H9 (cell line): ENCODE results near the gene ZNF57. TPM values are rescaled to one million over a fixed set of nuclear protein-coding genes. Genes with fewer than 3 reads are reported as not detected.

Source experiments
- DNase-seq: peaks from one replicate; pipeline ENCODE4 v3.0.0-alpha.2; 2017
- H2AFZ ChIP-seq: one replicate; pipeline ENCODE4 v1.6.1; 2013; ENCODE audit warnings: mild to moderate bottlenecking, low read length, control low read depth, moderate library complexity
- H2AK5ac ChIP-seq: 2 replicates; pipeline ENCODE4 v1.6.1; 2013; ENCODE audit warnings: low read length, control low read depth, mixed read lengths; ENCODE audit not compliant: insufficient read length
- H2BK120ac ChIP-seq: one replicate; pipeline ENCODE4 v1.6.1; 2013; ENCODE audit warnings: low read depth, mild to moderate bottlenecking, low read length, control low read depth, inconsistent platforms; ENCODE audit not compliant: poor library complexity, severe bottlenecking
- H2BK12ac ChIP-seq: 2 replicates; pipeline ENCODE4 v1.6.1; 2013; ENCODE audit warnings: low read length, control low read depth, mixed read lengths, low read depth; ENCODE audit not compliant: insufficient read length
- H2BK15ac ChIP-seq: 2 replicates; pipeline ENCODE4 v1.6.1; 2013; ENCODE audit warnings: low read depth, low read length, control low read depth
- H2BK20ac ChIP-seq: one replicate; pipeline ENCODE4 v1.6.1; 2013; ENCODE audit warnings: low read depth, mild to moderate bottlenecking, low read length, control low read depth, inconsistent platforms; ENCODE audit not compliant: poor library complexity, severe bottlenecking
- H2BK5ac ChIP-seq: 2 replicates; pipeline ENCODE4 v1.6.1; 2013; ENCODE audit warnings: low read length, control low read depth, mixed read lengths; ENCODE audit not compliant: insufficient read length
- H3K14ac ChIP-seq: 2 replicates; pipeline ENCODE4 v1.6.1; 2013; ENCODE audit warnings: low read length, control low read depth; ENCODE audit not compliant: insufficient read depth
- H3K18ac ChIP-seq: 2 replicates; pipeline ENCODE4 v1.6.1; 2013; ENCODE audit warnings: low read depth, mild to moderate bottlenecking, mixed read lengths, low read length, control low read depth; ENCODE audit not compliant: insufficient read length
- H3K23ac ChIP-seq: 2 replicates; pipeline ENCODE4 v1.6.1; 2013; ENCODE audit warnings: low read length, control low read depth, mixed read lengths, low read depth; ENCODE audit not compliant: insufficient read length
- H3K23me2 ChIP-seq: 2 replicates; pipeline ENCODE4 v1.6.1; 2013; ENCODE audit warnings: low read depth, mild to moderate bottlenecking, mixed read lengths, low read length, control low read depth; ENCODE audit not compliant: insufficient read length, poor library complexity, severe bottlenecking
- H3K27ac ChIP-seq: 2 replicates; pipeline ENCODE4 v1.5.1; 2013; ENCODE audit warnings: low read length, control low read depth, mixed read lengths, low read depth; ENCODE audit not compliant: insufficient read length
- H3K27me3 ChIP-seq: 2 replicates; pipeline ENCODE4 v1.6.1; 2013; ENCODE audit warnings: low read length, control low read depth, inconsistent platforms; ENCODE audit not compliant: insufficient read depth
- H3K4ac ChIP-seq: 2 replicates; pipeline ENCODE4 v1.6.1; 2013; ENCODE audit warnings: low read depth, mild to moderate bottlenecking, control low read depth, inconsistent platforms, low read length, moderate library complexity
- H3K4me1 ChIP-seq: 2 replicates; pipeline ENCODE4 v1.6.1; 2013; ENCODE audit warnings: low read length, control low read depth, inconsistent platforms; ENCODE audit not compliant: insufficient read depth
- H3K4me2 ChIP-seq: 2 replicates; pipeline ENCODE4 v1.6.1; 2013; ENCODE audit warnings: low read length, control low read depth, mixed read lengths; ENCODE audit not compliant: insufficient read length, insufficient read depth
- H3K56ac ChIP-seq: 2 replicates; pipeline ENCODE4 v1.6.1; 2013; ENCODE audit warnings: low read depth, mild to moderate bottlenecking, mixed read lengths, low read length, control low read depth; ENCODE audit not compliant: insufficient read length
- H3K79me1 ChIP-seq: 2 replicates; pipeline ENCODE4 v1.6.1; 2013; ENCODE audit warnings: low read depth, mild to moderate bottlenecking, moderate library complexity, low read length, control low read depth, inconsistent platforms; ENCODE audit not compliant: insufficient read depth, poor library complexity, severe bottlenecking
- H3K79me2 ChIP-seq: 2 replicates; pipeline ENCODE4 v1.6.1; 2013; ENCODE audit warnings: low read length, control low read depth, inconsistent platforms; ENCODE audit not compliant: insufficient read depth
- H3K9ac ChIP-seq: 2 replicates; pipeline ENCODE4 v1.6.1; 2013; ENCODE audit warnings: low read length, control low read depth, mixed read lengths; ENCODE audit not compliant: insufficient read length; ENCODE audit errors: extremely low read depth
- H3K9me3 ChIP-seq: one replicate; pipeline ENCODE4 v1.6.1; 2013; ENCODE audit warnings: low read depth, low read length, inconsistent platforms; ENCODE audit not compliant: control insufficient read depth
- H3T11ph ChIP-seq: one replicate; pipeline ENCODE4 v1.6.1; 2013; ENCODE audit warnings: mild to moderate bottlenecking, low read length, control low read depth, inconsistent platforms
- H4K20me1 ChIP-seq: one replicate; pipeline ENCODE4 v1.6.1; 2013; ENCODE audit not compliant: control insufficient read depth, insufficient read length, insufficient read depth
- H4K5ac ChIP-seq: 2 replicates; pipeline ENCODE4 v1.6.1; 2013; ENCODE audit warnings: low read depth, mild to moderate bottlenecking, mixed read lengths, low read length, control low read depth; ENCODE audit not compliant: insufficient read length
- H4K8ac ChIP-seq: replicated peaks from 2 replicates; pipeline ENCODE4 v1.6.1; 2013; ENCODE audit warnings: low read length, control low read depth, mixed read lengths, low read depth; ENCODE audit not compliant: insufficient read length
- H4K91ac ChIP-seq: 2 replicates; pipeline ENCODE4 v1.6.1; 2013; ENCODE audit warnings: low read depth, mild to moderate bottlenecking, moderate library complexity, mixed read lengths, low read length, control low read depth; ENCODE audit not compliant: insufficient read length
- H3K27ac Mint-ChIP-seq, 3 experiments: 2 replicates in 2 of 3; 3 replicates in 1 of 3; pipeline ENCODE4 v1.8.0; 2020 to 2021; ENCODE audit warnings: mixed read lengths in 3 of 3, mild to moderate bottlenecking in 1 of 3, moderate library complexity in 1 of 3
- H3K27me3 Mint-ChIP-seq: 2 replicates; pipeline ENCODE4 v1.8.0; 2021; ENCODE audit warnings: low read depth, mild to moderate bottlenecking, moderate library complexity, mixed read lengths
- H3K36me3 Mint-ChIP-seq, 3 experiments: 2 replicates in 2 of 3; 3 replicates in 1 of 3; pipeline ENCODE4 v1.8.0; 2020 to 2021; ENCODE audit warnings: low read depth in 3 of 3, mixed read lengths in 3 of 3; ENCODE audit not compliant: insufficient read depth in 1 of 3
- H3K4me1 Mint-ChIP-seq, 2 experiments: 2 replicates each; pipeline ENCODE4 v1.8.0; 2020; ENCODE audit warnings: mixed read lengths in 2 of 2
- H3K4me3 Mint-ChIP-seq, 2 experiments: 2 replicates in 1 of 2; 3 replicates in 1 of 2; pipeline ENCODE4 v1.8.0; 2020 to 2021; ENCODE audit warnings: mild to moderate bottlenecking in 2 of 2, mixed read lengths in 2 of 2, moderate library complexity in 1 of 2
- H3K9me3 Mint-ChIP-seq, 2 experiments: 2 replicates in 1 of 2; 3 replicates in 1 of 2; pipeline ENCODE4 v1.8.0; 2020; ENCODE audit warnings: mild to moderate bottlenecking in 2 of 2, mixed read lengths in 2 of 2, moderate library complexity in 1 of 2
- WGBS: extraction: QIAGEN DNeasy Blood & Tissue Kit; methylation state at CpG from one replicate; pipeline ENCODE4 v1.1.7; 2013; ENCODE audit warnings: missing lambda C conversion rate, low lambda C conversion rate, mixed read lengths; ENCODE audit not compliant: insufficient read length; ENCODE audit errors: extremely low coverage; 5-methylcytosine and 5-hydroxymethylcytosine counted together
- total RNA-seq: library from RNA; stranded (reverse); gene quantifications from 2 replicates; pipeline ENCODE4 v1.2.1, GENCODE V29; 2021
- TF ChIP-seq, protein P1 (sequence below): fragments of 200-600 bp; sonication (generic); conservative IDR thresholded peaks from 3 replicates; pipeline ENCODE4 v1.8.0; 2021; ENCODE audit warnings: antibody characterized with exemption, mild to moderate bottlenecking

Gene ZNF57
- total RNA-seq, 1 experiment from 2014 or later = 7.8 TPM

DNA sequence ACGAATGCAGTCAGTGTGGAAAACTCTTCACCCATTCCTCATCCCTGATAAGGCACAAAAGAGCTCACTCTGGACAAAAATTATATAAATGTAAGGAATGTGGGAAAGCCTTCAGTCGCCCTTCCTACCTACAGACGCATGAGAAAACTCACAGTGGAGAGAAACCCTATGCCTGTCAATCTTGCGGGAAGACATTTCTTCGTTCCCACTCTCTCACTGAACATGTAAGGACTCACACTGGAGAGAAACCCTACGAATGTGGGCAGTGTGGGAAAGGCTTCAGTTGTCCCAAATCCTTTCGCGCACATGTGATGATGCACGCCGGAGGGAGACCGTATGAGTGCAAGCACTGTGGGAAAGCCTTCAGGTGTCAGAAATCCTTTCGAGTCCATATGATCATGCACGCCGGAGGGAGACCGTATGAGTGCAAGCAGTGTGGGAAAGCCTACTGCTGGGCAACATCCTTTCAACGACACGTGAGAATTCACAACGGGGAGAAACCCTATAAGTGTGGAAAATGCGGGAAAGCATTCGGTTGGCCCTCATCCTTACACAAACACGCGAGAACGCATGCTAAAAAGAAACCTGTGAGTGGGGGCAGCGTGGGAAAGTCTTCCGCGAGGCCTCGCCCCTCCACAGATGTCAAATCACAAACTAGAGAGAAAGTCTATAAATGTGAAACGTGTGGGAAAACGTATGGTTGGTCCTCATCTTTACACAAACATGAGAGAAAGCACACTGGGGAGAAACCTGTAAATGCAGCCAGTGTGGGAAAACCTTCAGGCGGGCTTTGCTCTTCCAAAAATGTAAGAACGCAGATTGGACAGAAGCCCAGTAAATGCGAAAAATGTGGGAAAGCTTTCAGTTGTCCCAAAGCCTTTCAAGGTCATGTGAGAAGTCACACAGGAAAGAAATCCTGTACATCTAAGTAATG lies 23.1 kb upstream of the ZNF57 start:
- H3K4me1 ChIP-seq = no peaks in the 10 kb centered on the region
- no peaks in the 10 kb centered on the region for H3K79me1 ChIP-seq
- no peaks in the 10 kb centered on the region for H4K20me1 ChIP-seq
- no peak overlapping the region for H3K18ac ChIP-seq
- H3K4me2 ChIP-seq = no peak overlapping the region
- H3K27ac ChIP-seq = no peak overlapping the region
- H4K5ac ChIP-seq = no peak overlapping the region
- H3T11ph ChIP-seq = no peak overlapping the region
- Mint-ChIP-seq H3K4me1 (no peaks in the 10 kb centered on the region), H3K27me3 (no peaks in the 10 kb centered on the region; the same call in 1 of the 2 replicates), H3K27ac (no peak overlapping the region), H3K4me3 (no peak overlapping the region), H3K36me3 (peaks cover 10 to 18% (median 10%) of the 10 kb centered on the region in 3 experiments; a peak in 6 of 7 replicates), H3K9me3 (peaks cover 68 to 74% of the 10 kb centered on the region in 2 experiments)
- H2BK120ac ChIP-seq = no peak overlapping the region
- H2BK12ac ChIP-seq = no peak overlapping the region
- H2BK20ac ChIP-seq = no peak overlapping the region
- TF ChIP-seq, protein P1, sequence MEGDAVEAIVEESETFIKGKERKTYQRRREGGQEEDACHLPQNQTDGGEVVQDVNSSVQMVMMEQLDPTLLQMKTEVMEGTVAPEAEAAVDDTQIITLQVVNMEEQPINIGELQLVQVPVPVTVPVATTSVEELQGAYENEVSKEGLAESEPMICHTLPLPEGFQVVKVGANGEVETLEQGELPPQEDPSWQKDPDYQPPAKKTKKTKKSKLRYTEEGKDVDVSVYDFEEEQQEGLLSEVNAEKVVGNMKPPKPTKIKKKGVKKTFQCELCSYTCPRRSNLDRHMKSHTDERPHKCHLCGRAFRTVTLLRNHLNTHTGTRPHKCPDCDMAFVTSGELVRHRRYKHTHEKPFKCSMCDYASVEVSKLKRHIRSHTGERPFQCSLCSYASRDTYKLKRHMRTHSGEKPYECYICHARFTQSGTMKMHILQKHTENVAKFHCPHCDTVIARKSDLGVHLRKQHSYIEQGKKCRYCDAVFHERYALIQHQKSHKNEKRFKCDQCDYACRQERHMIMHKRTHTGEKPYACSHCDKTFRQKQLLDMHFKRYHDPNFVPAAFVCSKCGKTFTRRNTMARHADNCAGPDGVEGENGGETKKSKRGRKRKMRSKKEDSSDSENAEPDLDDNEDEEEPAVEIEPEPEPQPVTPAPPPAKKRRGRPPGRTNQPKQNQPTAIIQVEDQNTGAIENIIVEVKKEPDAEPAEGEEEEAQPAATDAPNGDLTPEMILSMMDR = no peak
- no peak overlapping the region for H4K91ac ChIP-seq
- no peak overlapping the region for H2AK5ac ChIP-seq
- no peak overlapping the region for H3K14ac ChIP-seq
- no peaks in the 10 kb centered on the region for H3K79me2 ChIP-seq
- no peaks in the 10 kb centered on the region for H3K23me2 ChIP-seq
- H2BK15ac ChIP-seq = no peak overlapping the region
- no CpG with 5 or more reads among the region's 32 CpGs for WGBS
- H3K56ac ChIP-seq = no peak overlapping the region
- no peak overlapping the region for H3K9ac ChIP-seq
- peaks cover 33% of the 10 kb centered on the region for H3K9me3 ChIP-seq
- no peak for DNase-seq
- no peak overlapping the region for H3K23ac ChIP-seq
- H3K4ac ChIP-seq = no peak overlapping the region
- H3K27me3 ChIP-seq = no peaks in the 10 kb centered on the region
- H4K8ac ChIP-seq = no peak overlapping the region
- no peak overlapping the region for H2AFZ ChIP-seq
- no peak overlapping the region for H2BK5ac ChIP-seq
